Lower leg skin (tissue), 3 donors: ENCODE results near the gene ULK1.

Experiments used
- CTCF ChIP-seq, 3 donors: fragments of 450-650 bp; IDR thresholded peaks; one replicate each; pipeline ENCODE4 v1.5.1; 2016; ENCODE audit warnings: antibody characterized with exemption in 3 of 3, mild to moderate bottlenecking in 3 of 3, moderate library complexity in 2 of 3
- POLR2A ChIP-seq, 2 donors: fragments of 450-650 bp; IDR thresholded peaks; one replicate each; pipeline ENCODE4 v1.6.1; 2016 to 2017; ENCODE audit warnings: antibody characterized with exemption in 2 of 2, mild to moderate bottlenecking in 1 of 2, moderate library complexity in 1 of 2

GRCh38 chr12:131893605-131894312 is 663 bp upstream of the ULK1 start:
- no peak for TF ChIP-seq CTCF (IDR thresholded peaks at IDR 0.05)
- no peak for TF ChIP-seq POLR2A (IDR thresholded peaks at IDR 0.05)
